Right lobe of liver (tissue), 4 donors: Measurements from ENCODE around the gene NRXN3.

Source experiments
- POLR2A ChIP-seq: fragments of 450-650 bp; IDR thresholded peaks from one replicate; pipeline ENCODE4 v1.6.1; 2017; ENCODE audit warnings: antibody characterized with exemption, mild to moderate bottlenecking
- TF ChIP-seq, protein P1 (sequence below), 4 donors: fragments of 200-600 bp in 3 of 4; fragments of 450-650 bp in 1 of 4; IDR thresholded peaks; one replicate each; pipeline versions ENCODE4 v1.5.1 to v1.8.0; 2016 to 2022; ENCODE audit warnings: antibody characterized with exemption in 4 of 4, mild to moderate bottlenecking in 2 of 4
- donor health status: DM: no; HTN: no; CAD: no.
- donor health status: DM: no; HTN: no; CAD: no.
- donor health status: DM: no; HTN: yes; CAD: no.

DNA sequence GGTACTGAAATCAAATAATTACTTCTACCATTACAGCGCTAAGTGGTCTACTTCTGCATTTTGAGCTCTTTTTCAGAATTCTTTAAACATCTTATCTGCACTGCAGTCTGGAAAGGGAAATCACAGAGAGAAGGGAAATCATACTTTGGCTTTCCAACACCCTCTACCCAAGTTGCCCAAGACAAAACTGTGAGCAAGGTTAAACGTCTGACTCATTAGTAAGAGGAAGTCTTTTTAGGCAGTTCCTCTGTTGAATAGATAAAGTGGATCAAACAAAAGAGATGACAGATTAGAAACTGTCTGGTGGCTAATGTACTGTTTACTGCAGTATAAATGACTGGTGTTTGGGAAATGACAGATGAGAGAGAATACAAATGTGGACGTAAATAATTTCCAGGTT is 858.1 kb downstream of the NRXN3 start:
- TF ChIP-seq, protein P1, sequence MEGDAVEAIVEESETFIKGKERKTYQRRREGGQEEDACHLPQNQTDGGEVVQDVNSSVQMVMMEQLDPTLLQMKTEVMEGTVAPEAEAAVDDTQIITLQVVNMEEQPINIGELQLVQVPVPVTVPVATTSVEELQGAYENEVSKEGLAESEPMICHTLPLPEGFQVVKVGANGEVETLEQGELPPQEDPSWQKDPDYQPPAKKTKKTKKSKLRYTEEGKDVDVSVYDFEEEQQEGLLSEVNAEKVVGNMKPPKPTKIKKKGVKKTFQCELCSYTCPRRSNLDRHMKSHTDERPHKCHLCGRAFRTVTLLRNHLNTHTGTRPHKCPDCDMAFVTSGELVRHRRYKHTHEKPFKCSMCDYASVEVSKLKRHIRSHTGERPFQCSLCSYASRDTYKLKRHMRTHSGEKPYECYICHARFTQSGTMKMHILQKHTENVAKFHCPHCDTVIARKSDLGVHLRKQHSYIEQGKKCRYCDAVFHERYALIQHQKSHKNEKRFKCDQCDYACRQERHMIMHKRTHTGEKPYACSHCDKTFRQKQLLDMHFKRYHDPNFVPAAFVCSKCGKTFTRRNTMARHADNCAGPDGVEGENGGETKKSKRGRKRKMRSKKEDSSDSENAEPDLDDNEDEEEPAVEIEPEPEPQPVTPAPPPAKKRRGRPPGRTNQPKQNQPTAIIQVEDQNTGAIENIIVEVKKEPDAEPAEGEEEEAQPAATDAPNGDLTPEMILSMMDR (IDR thresholded peaks at IDR 0.05) = no peak
- TF ChIP-seq POLR2A = no peak
